ENCODE measurements around the gene OASL.

The OASL gene

DNA sequence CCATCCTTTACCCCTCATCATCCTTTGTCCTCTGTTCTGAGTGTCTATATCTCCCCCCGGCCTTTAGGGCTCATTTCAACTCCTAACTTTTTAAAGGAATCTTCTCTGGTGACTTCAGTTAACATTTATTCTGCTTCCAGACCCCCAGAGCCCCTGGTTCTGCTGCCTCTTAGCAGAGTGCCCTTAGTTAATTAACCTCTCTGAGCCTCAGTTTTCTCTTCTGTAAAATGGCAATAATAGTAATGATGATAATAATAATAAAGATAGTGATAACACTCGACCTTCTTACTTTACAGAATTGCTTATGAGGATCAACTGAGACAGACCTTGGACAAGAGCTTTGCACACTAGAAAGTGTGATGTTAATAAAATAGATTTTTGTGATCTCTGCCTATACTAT lies 16.3 kb downstream of the OASL start:
- no peaks in the 10 kb centered on the region for H3K4me1 ChIP-seq (ENCODE audit: control insufficient read depth, insufficient read depth, low read length)
- no peaks in the 10 kb centered on the region for H3K36me3 ChIP-seq (ENCODE audit: control insufficient read depth, insufficient read depth, low read length)
- H3K9me3 ChIP-seq (ENCODE audit: control insufficient read depth, insufficient read depth, low read length), result no peaks in the 10 kb centered on the region
- H3K27me3 ChIP-seq (ENCODE audit: control insufficient read depth, insufficient read depth, low read length), result no peaks in the 10 kb centered on the region
- no peak overlapping the region for H3K9ac ChIP-seq (ENCODE audit: low read depth, low read length)
- H3K4me3 ChIP-seq (ENCODE audit: low read depth, low read length), result no peak overlapping the region

DNA sequence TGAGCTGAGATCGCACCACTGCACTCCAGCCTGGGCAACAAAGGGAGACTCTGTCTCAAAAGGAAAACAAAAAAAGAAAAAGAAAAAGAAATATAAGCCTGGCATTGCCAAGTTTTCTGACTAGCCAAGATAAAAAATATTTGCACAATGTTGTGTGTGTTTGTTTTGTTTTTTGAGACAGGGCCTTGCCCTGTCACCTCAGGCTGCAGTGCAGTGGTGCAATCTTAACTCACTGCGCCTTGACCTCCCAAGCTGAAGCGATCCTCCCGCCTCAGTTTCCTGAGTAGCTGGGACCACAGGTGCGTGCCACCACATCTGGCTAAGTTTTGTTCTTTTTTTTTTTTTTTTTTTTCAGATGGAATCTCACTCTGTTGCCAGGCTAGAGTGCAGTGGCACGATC lies 17.3 kb downstream of the OASL start:
- Histone ChIP-seq H3K4me3 (ENCODE audit: low read depth, low read length) (no peak overlapping the region), H3K4me1 (ENCODE audit: control insufficient read depth, insufficient read depth, low read length) (no peaks in the 10 kb centered on the region), H3K36me3 (ENCODE audit: control insufficient read depth, insufficient read depth, low read length) (no peaks in the 10 kb centered on the region), H3K27me3 (ENCODE audit: control insufficient read depth, insufficient read depth, low read length) (no peaks in the 10 kb centered on the region), H3K9me3 (ENCODE audit: control insufficient read depth, insufficient read depth, low read length) (no peaks in the 10 kb centered on the region), H3K9ac (ENCODE audit: low read depth, low read length) (no peak overlapping the region)

DNA sequence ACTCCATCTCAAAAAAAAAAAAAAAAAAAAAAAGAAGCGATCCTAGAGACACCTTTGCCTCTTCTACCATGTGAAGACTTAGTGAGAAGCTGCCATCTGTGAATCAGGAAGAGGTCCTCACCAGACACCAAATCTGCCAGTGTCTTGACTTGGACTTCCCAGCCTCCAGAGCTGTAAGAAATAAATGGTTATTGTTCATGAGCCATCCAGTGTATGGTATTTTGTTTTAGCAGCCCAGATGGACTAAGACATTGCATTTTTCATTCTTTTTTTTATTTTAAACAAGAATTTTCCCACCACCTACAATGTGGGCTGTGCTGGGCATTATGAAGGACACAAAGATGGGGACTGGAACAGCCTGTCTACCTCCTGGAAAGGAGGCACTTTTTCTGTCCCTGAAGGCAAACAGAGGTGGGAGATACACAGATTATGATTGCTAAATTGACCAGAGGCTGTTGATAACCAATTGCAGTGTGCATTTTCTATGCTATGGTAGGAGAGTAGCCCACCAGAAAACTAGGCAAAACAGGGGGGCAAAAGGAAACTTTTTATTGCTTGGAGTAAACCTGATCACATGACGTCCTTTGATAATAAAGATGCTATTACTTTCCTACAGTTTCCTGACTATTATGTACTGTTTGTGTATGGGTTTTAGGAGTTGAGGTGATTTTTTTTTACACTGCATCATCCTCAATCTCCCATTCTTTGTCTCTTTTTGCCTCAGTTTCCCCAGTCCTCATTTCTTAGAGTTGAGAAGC lies 20.0 kb downstream of the OASL start:
- Histone ChIP-seq H3K36me3 (ENCODE audit: control insufficient read depth, insufficient read depth, low read length) (peaks cover 3% of the 10 kb centered on the region), H3K4me1 (ENCODE audit: control insufficient read depth, insufficient read depth, low read length) (no peaks in the 10 kb centered on the region), H3K4me3 (ENCODE audit: low read depth, low read length) (no peak overlapping the region), H3K27me3 (ENCODE audit: control insufficient read depth, insufficient read depth, low read length) (no peaks in the 10 kb centered on the region), H3K9me3 (ENCODE audit: control insufficient read depth, insufficient read depth, low read length) (no peaks in the 10 kb centered on the region), H3K9ac (ENCODE audit: low read depth, low read length) (no peak overlapping the region)

DNA sequence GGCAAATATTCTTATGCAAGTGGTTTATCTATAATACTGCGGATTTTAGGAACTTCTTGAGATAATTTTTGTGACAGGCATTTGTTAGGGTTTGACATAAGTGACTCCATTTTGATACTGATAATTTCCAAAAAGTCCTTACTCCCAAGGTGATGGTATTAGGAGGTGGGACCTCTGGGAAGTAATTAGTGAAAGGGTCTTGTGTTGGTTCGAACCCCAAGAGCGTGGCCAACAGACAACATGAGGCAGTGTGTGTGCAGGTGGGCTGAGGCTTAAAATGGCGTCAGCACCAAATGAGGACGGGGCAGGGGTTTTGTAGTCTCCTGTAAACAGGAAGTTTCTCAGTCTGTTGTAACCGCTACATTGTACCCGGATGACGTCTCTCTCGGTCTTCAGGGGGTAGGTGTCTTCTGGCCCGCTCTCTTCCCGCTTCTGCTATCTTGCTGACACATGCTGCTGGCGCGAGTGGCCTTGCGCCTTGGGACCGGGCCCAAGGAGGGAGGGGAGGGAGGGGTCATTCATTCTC lies 21.0 kb downstream of the OASL start:
- Histone ChIP-seq H3K36me3 (ENCODE audit: control insufficient read depth, insufficient read depth, low read length) (peaks cover 3% of the 10 kb centered on the region), H3K27me3 (ENCODE audit: control insufficient read depth, insufficient read depth, low read length) (no peaks in the 10 kb centered on the region), H3K4me3 (ENCODE audit: low read depth, low read length) (no peak overlapping the region), H3K9me3 (ENCODE audit: control insufficient read depth, insufficient read depth, low read length) (no peaks in the 10 kb centered on the region), H3K4me1 (ENCODE audit: control insufficient read depth, insufficient read depth, low read length) (no peaks in the 10 kb centered on the region), H3K9ac (ENCODE audit: low read depth, low read length) (no peak overlapping the region)

DNA sequence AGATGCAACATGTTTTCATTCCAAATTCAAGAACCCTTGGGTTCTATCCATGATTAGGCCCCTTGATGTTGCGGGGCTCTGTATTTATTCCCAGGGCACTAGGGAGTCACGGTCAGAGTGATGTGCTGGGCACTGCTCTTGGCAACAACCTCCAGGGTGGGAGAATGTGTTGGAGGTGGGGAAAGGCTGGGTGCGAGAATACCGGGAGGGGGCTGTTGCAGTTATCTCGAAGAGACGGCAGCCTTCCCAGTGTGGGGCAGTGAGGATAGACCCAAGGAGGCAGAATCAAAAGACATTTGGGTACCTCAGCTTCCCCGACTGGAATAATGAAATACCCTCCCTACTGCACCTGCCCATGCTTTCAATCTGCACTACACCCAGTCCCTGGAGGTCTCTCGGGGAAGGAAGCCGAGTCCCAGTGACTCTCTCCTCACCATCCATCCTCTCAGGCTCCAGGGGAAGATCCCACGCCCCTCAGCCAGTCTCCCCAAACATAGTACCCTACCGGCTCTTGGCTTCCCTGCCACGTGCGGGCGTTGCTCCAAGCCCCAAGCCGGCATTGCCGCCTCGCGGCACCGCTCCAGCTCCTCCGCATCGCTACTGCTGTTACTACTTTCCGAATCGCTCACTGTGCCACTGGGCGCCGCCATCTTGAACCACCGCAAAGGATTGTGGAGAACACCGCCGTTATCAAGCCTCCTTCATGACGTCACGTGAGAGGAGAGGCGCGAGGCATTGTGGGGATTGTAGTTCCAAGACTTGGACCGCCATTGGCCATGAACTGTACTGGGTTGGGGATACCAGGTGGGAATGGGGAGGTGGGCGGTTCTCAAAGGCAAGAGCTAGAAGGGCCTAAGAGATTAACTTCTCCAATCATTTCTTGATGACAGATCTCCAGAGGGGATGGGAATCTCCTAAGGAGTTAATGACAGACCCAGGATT lies 22.9 kb downstream of the OASL start, which contains the start of gene C12orf43:
C12orf43 (minus strand) TSS at position 663 of the 942 bp plus-strand sequence; CDS start at position 650, 13 bp downstream.
- Histone ChIP-seq H3K27me3 (ENCODE audit: control insufficient read depth, insufficient read depth, low read length) (no peaks in the 10 kb centered on the region), H3K9me3 (ENCODE audit: control insufficient read depth, insufficient read depth, low read length) (no peaks in the 10 kb centered on the region), H3K4me1 (ENCODE audit: control insufficient read depth, insufficient read depth, low read length) (no peaks in the 10 kb centered on the region), H3K36me3 (ENCODE audit: control insufficient read depth, insufficient read depth, low read length) (peaks cover 3% of the 10 kb centered on the region), H3K9ac (ENCODE audit: low read depth, low read length) (peak within 1 kb of the TSS; percentile 93), H3K4me3 (ENCODE audit: low read depth, low read length) (peak within 1 kb of the TSS; percentile 99)

DNA sequence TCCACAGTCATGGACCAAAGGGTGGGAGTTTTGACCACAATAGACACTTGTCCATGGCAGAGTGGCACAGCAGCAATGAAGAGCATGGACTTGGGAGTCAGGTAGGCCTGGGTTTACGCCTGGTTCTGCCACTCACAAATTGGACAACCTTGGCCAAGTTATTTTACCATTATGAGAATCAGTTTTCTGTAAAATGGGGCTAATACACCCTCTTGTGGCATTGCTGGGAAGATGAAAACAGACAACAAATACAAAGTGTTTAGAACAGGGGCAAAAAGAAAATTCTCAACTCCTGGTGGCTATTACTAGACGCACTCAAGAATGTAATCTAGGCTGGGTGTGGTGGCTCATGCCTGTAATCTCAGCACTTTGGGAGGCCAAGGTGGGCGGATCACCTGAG lies 25.3 kb downstream of the OASL start:
- Histone ChIP-seq H3K36me3 (ENCODE audit: control insufficient read depth, insufficient read depth, low read length) (peaks cover 16% of the 10 kb centered on the region), H3K27me3 (ENCODE audit: control insufficient read depth, insufficient read depth, low read length) (no peaks in the 10 kb centered on the region), H3K4me3 (ENCODE audit: low read depth, low read length) (no peak overlapping the region), H3K4me1 (ENCODE audit: control insufficient read depth, insufficient read depth, low read length) (no peaks in the 10 kb centered on the region), H3K9ac (ENCODE audit: low read depth, low read length) (no peak overlapping the region), H3K9me3 (ENCODE audit: control insufficient read depth, insufficient read depth, low read length) (no peaks in the 10 kb centered on the region)

DNA sequence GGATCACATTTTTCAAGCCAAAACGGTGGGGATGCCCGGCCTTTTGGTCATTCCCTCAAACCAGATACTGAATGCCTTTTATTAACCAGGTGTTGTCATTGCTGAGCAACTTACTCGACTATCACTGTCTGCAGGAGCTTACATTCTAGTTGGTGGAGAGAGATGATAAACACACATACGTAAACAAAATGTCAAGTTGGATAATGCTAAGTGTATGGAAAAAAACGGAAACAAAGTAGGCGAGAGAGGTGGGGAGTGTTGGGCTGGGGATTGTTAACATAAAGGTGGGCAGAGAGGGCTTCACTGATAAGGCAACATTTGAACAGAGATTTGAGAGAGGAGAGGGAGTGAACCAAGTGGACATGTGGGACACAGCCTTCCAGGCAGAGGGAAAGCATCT lies 27.2 kb downstream of the OASL start:
- H3K9me3 ChIP-seq (ENCODE audit: control insufficient read depth, insufficient read depth, low read length), result no peaks in the 10 kb centered on the region
- no peaks in the 10 kb centered on the region for H3K4me1 ChIP-seq (ENCODE audit: control insufficient read depth, insufficient read depth, low read length)
- no peak overlapping the region for H3K9ac ChIP-seq (ENCODE audit: low read depth, low read length)
- H3K4me3 ChIP-seq (ENCODE audit: low read depth, low read length), result no peak overlapping the region
- H3K36me3 ChIP-seq (ENCODE audit: control insufficient read depth, insufficient read depth, low read length), result peaks cover 28% of the 10 kb centered on the region
- H3K27me3 ChIP-seq (ENCODE audit: control insufficient read depth, insufficient read depth, low read length), result no peaks in the 10 kb centered on the region

DNA sequence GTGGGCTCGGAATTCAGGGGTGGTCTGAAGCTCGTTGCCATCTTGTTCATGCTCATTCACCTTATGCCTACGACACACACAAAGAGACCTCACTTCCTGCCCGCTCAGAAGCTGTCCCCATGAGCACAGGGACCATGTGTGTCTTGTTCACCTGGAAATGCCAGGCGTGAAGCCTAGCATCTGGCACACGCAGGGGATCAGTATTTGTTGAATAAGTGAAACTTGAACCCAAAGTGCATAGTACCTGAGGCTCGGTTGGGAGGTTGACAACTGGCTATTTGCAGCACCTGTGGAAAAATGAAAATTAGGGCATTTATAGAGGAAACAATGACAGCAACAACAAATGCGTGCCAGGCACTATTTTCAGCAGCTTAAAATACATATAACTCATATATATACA lies 28.2 kb downstream of the OASL start:
- Histone ChIP-seq H3K36me3 (ENCODE audit: control insufficient read depth, insufficient read depth, low read length) (peaks cover 25% of the 10 kb centered on the region), H3K4me3 (ENCODE audit: low read depth, low read length) (no peak overlapping the region), H3K9ac (ENCODE audit: low read depth, low read length) (no peak overlapping the region), H3K4me1 (ENCODE audit: control insufficient read depth, insufficient read depth, low read length) (no peaks in the 10 kb centered on the region), H3K27me3 (ENCODE audit: control insufficient read depth, insufficient read depth, low read length) (no peaks in the 10 kb centered on the region), H3K9me3 (ENCODE audit: control insufficient read depth, insufficient read depth, low read length) (no peaks in the 10 kb centered on the region)

DNA sequence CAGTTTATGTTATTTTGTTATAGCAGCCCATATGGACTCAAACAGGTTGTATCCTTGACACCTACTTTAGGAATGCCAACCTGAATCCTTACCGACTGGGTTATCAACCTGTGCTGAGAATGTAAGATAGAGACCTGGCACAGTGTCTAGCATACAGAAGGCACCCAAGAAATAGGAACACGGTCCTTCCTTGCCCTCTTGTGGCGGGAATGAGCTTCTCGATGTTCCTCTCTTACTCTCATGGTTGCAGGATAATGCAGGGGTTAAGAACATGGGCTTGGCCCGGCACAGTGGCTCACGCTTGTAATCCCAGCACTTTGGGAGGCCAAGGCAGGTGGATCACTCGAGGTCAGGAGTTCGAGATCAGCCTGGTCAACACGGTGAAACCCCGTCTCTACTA lies 29.3 kb downstream of the OASL start:
- Histone ChIP-seq H3K4me1 (ENCODE audit: control insufficient read depth, insufficient read depth, low read length) (no peaks in the 10 kb centered on the region), H3K27me3 (ENCODE audit: control insufficient read depth, insufficient read depth, low read length) (no peaks in the 10 kb centered on the region), H3K36me3 (ENCODE audit: control insufficient read depth, insufficient read depth, low read length) (peaks cover 25% of the 10 kb centered on the region), H3K9ac (ENCODE audit: low read depth, low read length) (no peak overlapping the region), H3K9me3 (ENCODE audit: control insufficient read depth, insufficient read depth, low read length) (no peaks in the 10 kb centered on the region), H3K4me3 (ENCODE audit: low read depth, low read length) (no peak overlapping the region)

DNA sequence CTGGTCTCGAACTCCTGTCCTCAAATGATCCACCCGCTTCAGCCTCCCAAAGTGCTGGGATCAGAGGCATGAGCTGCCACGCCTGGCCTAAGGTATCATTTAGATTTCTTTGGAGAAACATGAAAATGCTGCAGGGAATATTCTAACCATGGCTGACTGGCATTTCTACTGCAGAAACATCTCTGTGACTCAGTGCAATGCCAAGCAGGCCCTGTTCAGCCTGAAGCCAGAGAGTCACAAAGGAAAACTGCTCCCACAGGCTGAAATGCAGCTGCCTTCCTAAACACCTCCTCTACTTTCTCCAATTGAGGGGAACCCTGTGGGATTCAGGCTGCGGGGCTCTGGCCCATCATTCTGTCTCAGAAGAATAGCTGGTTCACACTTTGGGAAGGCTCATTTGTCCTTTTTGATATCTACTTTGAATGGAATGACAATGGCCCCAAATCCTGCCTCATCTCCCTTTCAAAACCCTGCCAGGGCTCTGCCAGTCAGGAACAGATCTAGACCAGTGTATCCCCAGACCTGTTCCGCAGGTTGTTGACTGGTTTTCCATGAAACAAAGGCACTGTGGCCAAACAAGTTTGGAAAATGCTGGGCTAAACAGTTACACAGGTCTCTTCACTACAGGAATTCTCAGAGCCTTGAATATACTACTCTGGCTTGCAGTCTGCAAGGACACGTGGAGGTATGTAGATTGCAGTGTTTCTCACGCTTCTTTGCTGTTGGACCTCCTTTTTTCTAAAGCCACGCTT lies 30.5 kb downstream of the OASL start:
- Histone ChIP-seq H3K4me3 (ENCODE audit: low read depth, low read length) (no peak overlapping the region), H3K4me1 (ENCODE audit: control insufficient read depth, insufficient read depth, low read length) (no peaks in the 10 kb centered on the region), H3K9me3 (ENCODE audit: control insufficient read depth, insufficient read depth, low read length) (no peaks in the 10 kb centered on the region), H3K27me3 (ENCODE audit: control insufficient read depth, insufficient read depth, low read length) (no peaks in the 10 kb centered on the region), H3K36me3 (ENCODE audit: control insufficient read depth, insufficient read depth, low read length) (peaks cover 35% of the 10 kb centered on the region), H3K9ac (ENCODE audit: low read depth, low read length) (no peak overlapping the region)

DNA sequence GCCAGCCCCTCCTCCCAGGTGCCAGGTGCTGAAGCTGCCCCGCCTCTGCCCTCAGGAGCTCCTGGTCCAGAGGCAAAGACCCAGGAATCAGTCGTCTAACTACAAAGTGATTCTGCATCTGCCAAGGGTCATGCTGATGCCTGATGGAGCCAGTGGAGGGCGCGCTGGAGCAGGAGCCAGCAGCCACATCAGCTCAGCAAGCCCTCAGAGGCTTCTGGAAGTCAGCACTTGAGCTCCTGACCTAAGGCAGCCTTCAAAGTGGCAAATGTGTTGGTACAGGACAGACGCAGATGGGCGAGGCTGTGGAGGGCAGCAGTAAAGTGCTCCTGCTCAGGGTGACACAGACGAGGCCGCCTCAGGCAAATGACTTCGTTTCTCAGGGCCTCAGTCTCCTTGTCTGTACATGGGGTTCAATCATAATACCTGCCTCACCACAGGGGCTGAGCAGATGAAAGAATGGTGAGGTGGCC lies 33.7 kb downstream of the OASL start:
- H3K4me1 ChIP-seq (ENCODE audit: control insufficient read depth, insufficient read depth, low read length), result no peaks in the 10 kb centered on the region
- no peak overlapping the region for H3K9ac ChIP-seq (ENCODE audit: low read depth, low read length)
- peaks cover 44% of the 10 kb centered on the region for H3K36me3 ChIP-seq (ENCODE audit: control insufficient read depth, insufficient read depth, low read length)

More for the DNA sequence above, 33.7 kb downstream of the OASL start:
- Histone ChIP-seq H3K27me3 (ENCODE audit: control insufficient read depth, insufficient read depth, low read length) (no peaks in the 10 kb centered on the region), H3K4me3 (ENCODE audit: low read depth, low read length) (no peak overlapping the region), H3K9me3 (ENCODE audit: control insufficient read depth, insufficient read depth, low read length) (no peaks in the 10 kb centered on the region)
